Measurements from ENCODE around the gene ZBTB7C.

Gene ZBTB7C

GRCh38 chr18:48003426-48004349, 405.5 kb downstream of the ZBTB7C start:
- peak; percentile 68 for DNase-seq (ENCODE audit: low read depth, low spot score)

- peak; percentile 95 for DNase-seq (ENCODE audit: low read depth, low spot score)
Measured at GRCh38 chr18:48002933-48003365, 406.2 kb downstream of the ZBTB7C start.

- no peak for DNase-seq (ENCODE audit: low read depth, low spot score)
Measured at GRCh38 chr18:48000701-48001100, 408.5 kb downstream of the ZBTB7C start.

- no peak for DNase-seq (ENCODE audit: low read depth, low spot score)
Measured at GRCh38 chr18:47999801-48000248, 409.4 kb downstream of the ZBTB7C start.

GRCh38 chr18:47997338-47997780, 411.8 kb downstream of the ZBTB7C start:
- DNase-seq (ENCODE audit: low read depth, low spot score), result peak; percentile 36

GRCh38 chr18:47996091-47996541, 413.1 kb downstream of the ZBTB7C start:
- DNase-seq (ENCODE audit: low read depth, low spot score), result peak; percentile 12

- no peak for DNase-seq (ENCODE audit: low read depth, low spot score)
Measured at GRCh38 chr18:47995654-47996053, 413.5 kb downstream of the ZBTB7C start.

- no peak for DNase-seq (ENCODE audit: low read depth, low spot score)
Measured at GRCh38 chr18:47993409-47993808, 415.8 kb downstream of the ZBTB7C start.

GRCh38 chr18:47992976-47993375, 416.2 kb downstream of the ZBTB7C start:
- DNase-seq (ENCODE audit: low read depth, low spot score), result no peak

- no peak for DNase-seq (ENCODE audit: low read depth, low spot score)
Measured at GRCh38 chr18:47992266-47992665, 416.9 kb downstream of the ZBTB7C start.

- DNase-seq (ENCODE audit: low read depth, low spot score), result no peak
Measured at GRCh38 chr18:47990981-47991380, 418.2 kb downstream of the ZBTB7C start.

- no peak for DNase-seq (ENCODE audit: low read depth, low spot score)
Measured at GRCh38 chr18:47987388-47987699, 421.8 kb downstream of the ZBTB7C start.

- peak; percentile 41 for DNase-seq (ENCODE audit: low read depth, low spot score)
Measured at GRCh38 chr18:47986620-47987387, 422.4 kb downstream of the ZBTB7C start.

- no peak for DNase-seq (ENCODE audit: low read depth, low spot score)
Measured at GRCh38 chr18:47985866-47986265, 423.3 kb downstream of the ZBTB7C start.

- no peak for DNase-seq (ENCODE audit: low read depth, low spot score)
Measured at GRCh38 chr18:47984991-47985390, 424.2 kb downstream of the ZBTB7C start.

GRCh38 chr18:47983946-47984345, 425.2 kb downstream of the ZBTB7C start:
- no peak for DNase-seq (ENCODE audit: low read depth, low spot score)

- DNase-seq (ENCODE audit: low read depth, low spot score), result no peak
Measured at GRCh38 chr18:47983055-47983454, 426.1 kb downstream of the ZBTB7C start.

- DNase-seq (ENCODE audit: low read depth, low spot score), result no peak
Measured at GRCh38 chr18:47981830-47982229, 427.4 kb downstream of the ZBTB7C start.

- no peak for DNase-seq (ENCODE audit: low read depth, low spot score)
Measured at GRCh38 chr18:47981320-47981719, 427.9 kb downstream of the ZBTB7C start.

GRCh38 chr18:47979611-47980200, 429.5 kb downstream of the ZBTB7C start:
- DNase-seq (ENCODE audit: low read depth, low spot score), result no peak

GRCh38 chr18:47978603-47979002, 430.6 kb downstream of the ZBTB7C start:
- no peak for DNase-seq (ENCODE audit: low read depth, low spot score)

- no peak for DNase-seq (ENCODE audit: low read depth, low spot score)
Measured at GRCh38 chr18:47978141-47978540, 431.0 kb downstream of the ZBTB7C start.
